ENCODE measurements around the gene KREMEN1. TPM values are rescaled to one million over a fixed set of nuclear protein-coding genes. Genes with fewer than 3 reads are reported as not detected.

KREMEN1 gene
- total and polyA plus RNA-seq, 4 donors = 1.2 to 22.6 (median 3.8) TPM

- Histone ChIP-seq H3K36me3 (ENCODE audit: control insufficient read depth in 4 of 4, insufficient read depth in 3 of 4, low read depth in 1 of 4, low read length in 3 of 4) (no peaks in the 10 kb centered on the region), H3K4me1 (ENCODE audit: control insufficient read depth in 4 of 4, insufficient read depth in 4 of 4, low read length in 3 of 4) (peaks cover 5 to 31% (median 21%) of the 10 kb centered on the region in 4 donors), H3K27me3 (ENCODE audit: control insufficient read depth in 4 of 4, insufficient read depth in 4 of 4, low read length in 3 of 4) (no peaks in the 10 kb centered on the region), H3K27ac (ENCODE audit: low read depth in 1 of 2, low read length in 2 of 2) (peak overlapping the region in 1 of 2 donors; percentile 5), H3K9me3 (ENCODE audit: control insufficient read depth in 4 of 4, low read length in 3 of 4) (no peaks in the 10 kb centered on the region), H3K9ac (ENCODE audit: low read depth in 1 of 2, low read length in 2 of 2) (peak overlapping the region in 1 of 2 donors; percentile 35), H3K4me3 (ENCODE audit: low read depth in 1 of 3, low read length in 3 of 3) (peak overlapping the region; percentile 51 to 95 (median 72))
- TF ChIP-seq FOXA1 (IDR thresholded peaks at IDR 0.05) (no peak), RAD21 (IDR thresholded peaks at IDR 0.05) (peak in 1 of 2 donors; percentile 25), TAF1 (conservative IDR thresholded peaks at IDR 0.05) (no peak), MAX (IDR thresholded peaks at IDR 0.05) (no peak), REST (IDR thresholded peaks at IDR 0.05) (no peak), NR2F2 (IDR thresholded peaks at IDR 0.05) (no peak), SP1 (IDR thresholded peaks at IDR 0.05) (no peak), YY1 (IDR thresholded peaks at IDR 0.05) (peak; percentile 55), HNF4A (conservative IDR thresholded peaks at IDR 0.05) (peak in 1 of 2 donors; percentile 22), JUND (IDR thresholded peaks at IDR 0.05) (no peak), FOXA2 (IDR thresholded peaks at IDR 0.05) (no peak), RXRA (IDR thresholded peaks at IDR 0.05) (peak; percentile 5 to 74), ATF3 (IDR thresholded peaks at IDR 0.05) (no peak), GABPA (IDR thresholded peaks at IDR 0.05 in 1 of 2, conservative IDR thresholded peaks at IDR 0.05 in 1 of 2) (no peak), EGR1 (IDR thresholded peaks at IDR 0.05; ENCODE audit: low read depth in 2 of 2) (peak in 1 of 2 donors; percentile 28), HNF4G (IDR thresholded peaks at IDR 0.05) (no peak)
- TF ChIP-seq, protein P1, sequence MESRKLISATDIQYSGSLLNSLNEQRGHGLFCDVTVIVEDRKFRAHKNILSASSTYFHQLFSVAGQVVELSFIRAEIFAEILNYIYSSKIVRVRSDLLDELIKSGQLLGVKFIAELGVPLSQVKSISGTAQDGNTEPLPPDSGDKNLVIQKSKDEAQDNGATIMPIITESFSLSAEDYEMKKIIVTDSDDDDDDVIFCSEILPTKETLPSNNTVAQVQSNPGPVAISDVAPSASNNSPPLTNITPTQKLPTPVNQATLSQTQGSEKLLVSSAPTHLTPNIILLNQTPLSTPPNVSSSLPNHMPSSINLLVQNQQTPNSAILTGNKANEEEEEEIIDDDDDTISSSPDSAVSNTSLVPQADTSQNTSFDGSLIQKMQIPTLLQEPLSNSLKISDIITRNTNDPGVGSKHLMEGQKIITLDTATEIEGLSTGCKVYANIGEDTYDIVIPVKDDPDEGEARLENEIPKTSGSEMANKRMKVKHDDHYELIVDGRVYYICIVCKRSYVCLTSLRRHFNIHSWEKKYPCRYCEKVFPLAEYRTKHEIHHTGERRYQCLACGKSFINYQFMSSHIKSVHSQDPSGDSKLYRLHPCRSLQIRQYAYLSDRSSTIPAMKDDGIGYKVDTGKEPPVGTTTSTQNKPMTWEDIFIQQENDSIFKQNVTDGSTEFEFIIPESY (IDR thresholded peaks at IDR 0.05) = no peak
- TF ChIP-seq, protein P2, sequence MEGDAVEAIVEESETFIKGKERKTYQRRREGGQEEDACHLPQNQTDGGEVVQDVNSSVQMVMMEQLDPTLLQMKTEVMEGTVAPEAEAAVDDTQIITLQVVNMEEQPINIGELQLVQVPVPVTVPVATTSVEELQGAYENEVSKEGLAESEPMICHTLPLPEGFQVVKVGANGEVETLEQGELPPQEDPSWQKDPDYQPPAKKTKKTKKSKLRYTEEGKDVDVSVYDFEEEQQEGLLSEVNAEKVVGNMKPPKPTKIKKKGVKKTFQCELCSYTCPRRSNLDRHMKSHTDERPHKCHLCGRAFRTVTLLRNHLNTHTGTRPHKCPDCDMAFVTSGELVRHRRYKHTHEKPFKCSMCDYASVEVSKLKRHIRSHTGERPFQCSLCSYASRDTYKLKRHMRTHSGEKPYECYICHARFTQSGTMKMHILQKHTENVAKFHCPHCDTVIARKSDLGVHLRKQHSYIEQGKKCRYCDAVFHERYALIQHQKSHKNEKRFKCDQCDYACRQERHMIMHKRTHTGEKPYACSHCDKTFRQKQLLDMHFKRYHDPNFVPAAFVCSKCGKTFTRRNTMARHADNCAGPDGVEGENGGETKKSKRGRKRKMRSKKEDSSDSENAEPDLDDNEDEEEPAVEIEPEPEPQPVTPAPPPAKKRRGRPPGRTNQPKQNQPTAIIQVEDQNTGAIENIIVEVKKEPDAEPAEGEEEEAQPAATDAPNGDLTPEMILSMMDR (IDR thresholded peaks at IDR 0.05; ENCODE audit: low read depth, low read length, missing input control) = no peak
- 3% methylated on average over 53 of the region's 53 CpGs for WGBS
- DNase-seq (ENCODE audit: low spot score) = peak; percentile 65
Observed at GRCh38 chr22:29073618-29074275, 912 bp downstream of the KREMEN1 start.

Measured in liver (tissue), 9 donors.